ENCODE measurements around the gene NPR2.

GRCh38 chr9:35771534-35771933, 19.9 kb upstream of the NPR2 start:
- TF ChIP-seq CREB5 (CRISPR knock-in tag; IDR thresholded peaks at IDR 0.05; ENCODE audit: low read depth) (no peak), PPARA (CRISPR knock-in tag; IDR thresholded peaks at IDR 0.05; ENCODE audit: borderline replicate concordance) (no peak), TOX (CRISPR knock-in tag; IDR thresholded peaks at IDR 0.05; ENCODE audit: borderline replicate concordance) (no peak), ESRRG (CRISPR knock-in tag; IDR thresholded peaks at IDR 0.05) (no peak)
